Activated naive CD4-positive, alpha-beta T cell treated with anti-CD3 and anti-CD28 coated beads, Interleukin-2, amount 10 ng/mL, durations not matched to agents 7 days and 5 days (primary cell): ENCODE results near the gene SSR2.

Experiments
- CTCF ChIA-PET: fragments of 350-600 bp; sonication (Branson Sonifier 250); formaldehyde crosslinking; loops from one replicate; lab custom pipeline; 2021; ENCODE audit warnings: antibody characterized with exemption; lab: Charles Lee
- DNase-seq: peaks from one replicate; pipeline ENCODE4 v3.0.0-alpha.2; 2020
- H3K27ac Mint-ChIP-seq: one replicate; pipeline ENCODE4 v1.8.0; 2021; ENCODE audit warnings: mild to moderate bottlenecking, moderate library complexity, mixed read lengths
- H3K27me3 Mint-ChIP-seq: one replicate; pipeline ENCODE4 v1.8.0; 2021; ENCODE audit warnings: mild to moderate bottlenecking, mixed read lengths
- H3K36me3 Mint-ChIP-seq: one replicate; pipeline ENCODE4 v1.8.0; 2021; ENCODE audit warnings: mixed read lengths
- H3K4me1 Mint-ChIP-seq: one replicate; pipeline ENCODE4 v1.8.0; 2021; ENCODE audit warnings: mixed read lengths
- H3K4me3 Mint-ChIP-seq: one replicate; pipeline ENCODE4 v1.8.0; 2021; ENCODE audit warnings: mild to moderate bottlenecking, moderate library complexity, mixed read lengths
- H3K9me3 Mint-ChIP-seq: one replicate; pipeline ENCODE4 v1.8.0; 2021; ENCODE audit warnings: mixed read lengths

Gene SSR2

DNA sequence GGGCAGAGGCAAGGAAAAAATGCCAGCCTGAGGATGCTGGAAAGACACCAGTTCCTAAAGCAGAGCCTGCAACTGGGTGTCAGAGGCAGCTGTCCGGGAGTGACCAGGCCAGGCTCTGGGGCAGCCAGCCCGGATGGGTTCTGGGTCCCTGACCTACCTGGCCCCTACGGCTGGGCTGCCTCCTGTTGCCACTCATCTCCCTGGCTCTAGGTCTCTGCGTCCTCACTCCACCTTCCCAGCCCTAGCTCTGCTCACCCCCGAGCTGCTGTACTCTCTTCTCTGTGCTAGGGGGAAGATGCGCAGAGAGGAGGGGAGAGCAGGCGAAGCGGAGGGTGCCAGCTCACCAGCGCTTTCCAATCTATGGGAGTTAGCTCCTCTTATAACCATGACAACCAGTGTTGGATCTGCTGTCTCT is 51.4 kb downstream of the SSR2 start:
- peaks cover 89% of the 10 kb centered on the region for H3K4me1 Mint-ChIP-seq
- no peaks in the 10 kb centered on the region for H3K9me3 Mint-ChIP-seq
- peaks cover 73% of the 10 kb centered on the region for H3K36me3 Mint-ChIP-seq
- peak overlapping the region; percentile 77 for H3K27ac Mint-ChIP-seq
- H3K27me3 Mint-ChIP-seq: no peaks in the 10 kb centered on the region
- no peak for DNase-seq
- CTCF ChIA-PET: interaction anchor here (1.0 to 3.2 kb wide), 2 partner anchors 9 to 20 kb away, joined by 3 to 22 read pairs; partner anchors contain the start of gene ARHGEF2
- no peak overlapping the region for H3K4me3 Mint-ChIP-seq

DNA sequence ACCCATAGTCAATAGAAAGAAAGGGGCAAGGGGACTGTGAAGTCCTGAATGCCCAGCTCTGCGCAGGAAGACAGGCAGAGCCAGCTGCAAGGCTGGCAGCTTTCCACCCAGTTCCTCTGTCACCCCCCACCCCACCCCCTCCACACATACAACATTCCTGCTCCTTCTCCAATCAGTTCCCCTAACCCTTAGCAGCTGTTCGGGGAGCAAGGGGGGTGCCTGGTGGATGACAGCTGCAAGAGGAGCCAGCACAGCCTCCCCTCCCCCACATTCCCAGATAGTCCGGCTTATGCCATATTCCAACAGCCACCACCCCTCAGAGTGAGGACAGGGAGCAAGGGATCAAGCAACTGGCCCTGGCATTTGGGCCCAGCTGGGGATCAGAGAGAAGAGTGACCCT is 52.1 kb downstream of the SSR2 start:
- Mint-ChIP-seq H3K4me1 (peaks cover 83% of the 10 kb centered on the region), H3K27ac (peak overlapping the region; percentile 89), H3K4me3 (peak overlapping the region; percentile 19), H3K27me3 (no peaks in the 10 kb centered on the region), H3K9me3 (no peaks in the 10 kb centered on the region), H3K36me3 (peaks cover 73% of the 10 kb centered on the region)
- CTCF ChIA-PET: interaction anchor here (1.0 to 3.2 kb wide), 4 partner anchors 9 to 31 kb away, joined by 3 to 22 read pairs (median 10); partner anchors contain the start of gene ARHGEF2
- DNase-seq: no peak

DNA sequence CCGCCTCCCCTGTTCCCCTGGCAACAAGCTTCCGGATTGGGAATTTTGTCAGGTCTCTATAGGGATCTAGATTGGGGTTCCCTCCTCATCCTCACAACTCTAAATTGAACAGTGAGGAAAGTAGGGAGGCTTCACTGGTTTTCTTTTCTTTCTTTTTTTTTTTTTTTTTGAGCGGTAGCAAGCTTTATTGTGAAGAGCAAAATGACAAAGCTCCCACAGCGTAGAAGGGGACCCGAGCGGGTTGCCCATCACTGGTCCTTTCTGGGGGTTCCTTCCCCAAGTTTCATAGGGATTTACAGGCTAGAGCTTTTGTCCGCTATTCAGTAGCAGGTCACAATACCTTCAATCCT is 52.7 kb downstream of the SSR2 start:
- DNase-seq: no peak
- no peaks in the 10 kb centered on the region for H3K9me3 Mint-ChIP-seq
- peaks cover 77% of the 10 kb centered on the region for H3K4me1 Mint-ChIP-seq
- no peaks in the 10 kb centered on the region for H3K27me3 Mint-ChIP-seq
- CTCF ChIA-PET: interaction anchor here (1.0 to 3.2 kb wide), 6 partner anchors 9 to 30 kb away, joined by 3 to 22 read pairs (median 3); partner anchors contain the start of gene ARHGEF2
- H3K36me3 Mint-ChIP-seq: peaks cover 68% of the 10 kb centered on the region
- H3K27ac Mint-ChIP-seq: peak overlapping the region; percentile 89
- peak overlapping the region; percentile 63 for H3K4me3 Mint-ChIP-seq

- Mint-ChIP-seq H3K9me3 (no peaks in the 10 kb centered on the region), H3K36me3 (peaks cover 68% of the 10 kb centered on the region), H3K27ac (peak overlapping the region; percentile 89), H3K4me1 (peaks cover 77% of the 10 kb centered on the region), H3K4me3 (peak overlapping the region; percentile 63), H3K27me3 (no peaks in the 10 kb centered on the region)
- CTCF ChIA-PET: interaction anchor here (1.0 to 3.2 kb wide), 9 partner anchors 7 to 30 kb away, joined by 3 to 22 read pairs (median 3); partner anchors contain the start of gene ARHGEF2
- DNase-seq: peak; percentile 60
Measured at GRCh38 chr1:155967341-155968050, 53.3 kb downstream of the SSR2 start.

DNA sequence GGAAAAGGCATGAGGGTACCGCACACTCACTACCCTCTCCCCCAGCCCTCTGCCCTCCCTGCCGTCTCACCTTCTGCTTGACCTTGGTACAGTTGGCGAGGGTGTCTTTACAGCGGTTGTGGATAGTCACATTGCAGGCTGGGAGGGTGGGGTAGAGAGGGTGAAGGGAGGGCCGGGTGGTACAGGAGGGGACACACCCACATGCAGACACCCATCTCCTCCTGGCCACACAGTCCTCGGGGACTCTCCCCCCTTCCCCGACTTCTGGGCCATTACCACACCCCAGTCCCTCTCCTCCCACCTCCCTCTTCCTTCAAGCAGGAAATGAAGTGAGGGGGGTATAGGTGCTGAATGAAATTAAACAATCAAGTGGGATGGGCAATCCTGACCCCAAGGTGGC is 54.0 kb downstream of the SSR2 start:
- DNase-seq: no peak
- H3K9me3 Mint-ChIP-seq: no peaks in the 10 kb centered on the region
- peaks cover 77% of the 10 kb centered on the region for H3K4me1 Mint-ChIP-seq
- CTCF ChIA-PET: interaction anchor here (1.0 to 3.2 kb wide), 8 partner anchors 8 to 29 kb away, joined by 3 to 22 read pairs (median 4); partner anchors contain the start of gene ARHGEF2
- peaks cover 70% of the 10 kb centered on the region for H3K36me3 Mint-ChIP-seq
- H3K27me3 Mint-ChIP-seq: no peaks in the 10 kb centered on the region
- H3K27ac Mint-ChIP-seq: peak overlapping the region; percentile 89
- peak overlapping the region; percentile 40 for H3K4me3 Mint-ChIP-seq

DNA sequence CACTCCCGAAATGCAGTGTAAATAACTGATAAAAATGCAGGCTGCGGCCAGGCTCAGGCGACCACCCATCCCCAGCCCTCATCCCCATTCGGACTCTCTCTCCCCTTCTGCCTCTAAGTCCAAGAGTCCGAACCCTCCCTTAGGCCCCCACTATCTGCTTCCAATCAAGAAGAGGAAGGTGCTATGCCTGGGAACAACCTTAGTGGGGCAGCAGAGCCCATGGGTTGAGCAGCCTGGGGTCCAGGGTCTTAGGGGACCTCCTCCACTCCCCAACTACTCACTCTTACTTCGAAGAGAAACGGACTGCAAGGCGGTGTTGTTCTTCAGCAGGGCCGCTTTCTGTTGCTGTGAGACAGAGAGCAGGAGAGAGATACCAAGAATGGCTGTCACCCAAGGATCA is 54.6 kb downstream of the SSR2 start:
- DNase-seq: no peak
- H3K9me3 Mint-ChIP-seq: no peaks in the 10 kb centered on the region
- no peak overlapping the region for H3K4me3 Mint-ChIP-seq
- peaks cover 75% of the 10 kb centered on the region for H3K4me1 Mint-ChIP-seq
- CTCF ChIA-PET: interaction anchor here (1.0 to 1.6 kb wide), 6 partner anchors 9 to 46 kb away, joined by 3 to 5 read pairs (median 4); partner anchors contain the start of gene ARHGEF2
- peaks cover 75% of the 10 kb centered on the region for H3K36me3 Mint-ChIP-seq
- H3K27me3 Mint-ChIP-seq: no peaks in the 10 kb centered on the region
- H3K27ac Mint-ChIP-seq: peak overlapping the region; percentile 89

DNA sequence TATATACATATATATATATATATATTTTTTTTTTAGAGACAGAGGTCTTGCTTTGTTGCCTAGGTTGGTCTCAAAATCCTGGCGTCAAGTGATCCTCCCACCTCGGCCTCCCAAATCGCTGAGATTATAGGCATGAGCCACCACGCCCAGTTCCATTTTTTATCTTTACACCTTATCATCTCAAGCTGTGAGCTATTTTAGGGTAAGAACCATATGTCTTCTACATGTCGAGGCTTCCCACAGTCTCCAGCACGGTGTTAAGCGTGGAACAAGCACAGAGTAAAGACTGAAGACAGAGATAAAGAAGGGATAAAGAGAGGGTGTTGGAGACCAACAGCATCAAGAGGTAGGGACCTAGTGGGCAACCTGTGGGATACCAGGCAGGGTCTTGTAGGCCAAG is 56.6 kb downstream of the SSR2 start:
- peaks cover 78% of the 10 kb centered on the region for H3K36me3 Mint-ChIP-seq
- DNase-seq: no peak
- peaks cover 65% of the 10 kb centered on the region for H3K4me1 Mint-ChIP-seq
- H3K27me3 Mint-ChIP-seq: no peaks in the 10 kb centered on the region
- H3K4me3 Mint-ChIP-seq: no peak overlapping the region
- CTCF ChIA-PET: no interaction called here
- H3K9me3 Mint-ChIP-seq: no peaks in the 10 kb centered on the region
- peak overlapping the region; percentile 43 for H3K27ac Mint-ChIP-seq

DNA sequence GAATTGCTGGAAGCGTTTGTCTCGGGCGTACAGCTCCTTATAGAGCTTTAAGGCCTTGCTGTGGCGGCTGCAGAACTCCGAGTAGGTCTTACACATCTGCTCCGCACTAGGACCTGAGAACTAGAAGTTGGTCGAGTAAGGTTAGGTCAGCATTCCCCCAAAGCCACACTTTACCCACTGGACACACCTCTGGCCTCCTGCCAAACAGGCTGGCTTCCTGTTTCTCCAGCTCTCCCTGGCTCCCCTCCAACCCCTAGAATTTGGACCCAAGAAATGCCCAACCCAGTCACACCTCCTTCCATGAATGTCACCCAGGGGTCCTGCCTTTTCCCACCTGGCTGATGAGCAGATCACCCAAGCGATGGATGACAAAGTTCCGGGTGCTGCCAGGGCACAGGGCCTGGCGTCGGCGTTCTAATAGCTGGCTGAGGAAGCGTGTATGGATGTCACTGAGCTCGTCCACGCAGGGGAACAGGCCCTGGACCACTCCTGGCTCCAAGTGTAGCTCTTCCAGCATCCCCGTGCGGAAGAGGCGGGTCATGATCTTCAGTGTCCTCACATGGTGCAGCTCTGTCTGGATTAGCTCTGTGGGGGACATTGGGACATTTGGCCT is 58.0 kb downstream of the SSR2 start:
- peaks cover 50% of the 10 kb centered on the region for H3K4me1 Mint-ChIP-seq

DNA sequence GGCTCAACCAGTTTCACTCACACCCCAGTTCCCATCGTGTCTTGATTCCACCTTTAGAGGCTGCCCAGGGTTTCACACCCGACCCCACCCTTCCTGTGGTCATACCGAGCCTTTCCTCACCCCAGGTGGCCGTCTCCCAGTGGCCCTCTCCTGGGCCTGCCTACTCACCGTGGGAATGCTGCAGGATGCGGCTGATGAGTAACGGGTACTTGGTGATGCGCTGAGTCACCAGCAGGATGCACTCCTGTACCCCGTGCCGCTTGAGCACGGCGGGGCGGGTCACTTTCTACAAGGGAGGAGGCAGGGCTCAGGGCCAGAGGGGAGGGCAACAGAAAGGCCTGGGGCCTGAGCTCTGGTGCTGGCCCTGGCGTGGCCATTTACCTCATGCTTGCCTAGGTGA is 58.8 kb downstream of the SSR2 start:
- no peak overlapping the region for H3K4me3 Mint-ChIP-seq
- peak overlapping the region; percentile 60 for H3K27ac Mint-ChIP-seq
- DNase-seq: no peak
- H3K27me3 Mint-ChIP-seq: no peaks in the 10 kb centered on the region
- no peaks in the 10 kb centered on the region for H3K9me3 Mint-ChIP-seq
- peaks cover 73% of the 10 kb centered on the region for H3K36me3 Mint-ChIP-seq
- CTCF ChIA-PET: interaction anchor here (0.6 to 1.5 kb wide), 4 partner anchors 14 to 110 kb away, joined by 3 to 5 read pairs (median 4); partner anchors contain the start of gene ARHGEF2
- H3K4me1 Mint-ChIP-seq: peaks cover 42% of the 10 kb centered on the region

More for the DNA sequence above, 58.0 kb downstream of the SSR2 start:
- Mint-ChIP-seq H3K4me3 (no peak overlapping the region), H3K36me3 (peaks cover 70% of the 10 kb centered on the region), H3K27me3 (no peaks in the 10 kb centered on the region), H3K9me3 (no peaks in the 10 kb centered on the region), H3K27ac (no peak overlapping the region)
- CTCF ChIA-PET: interaction anchor here (0.6 to 1.3 kb wide), 5 partner anchors 13 to 111 kb away, joined by 3 to 4 read pairs (median 3); partner anchors contain the start of gene ARHGEF2
- no peak for DNase-seq

- Mint-ChIP-seq H3K4me1 (peaks cover 30% of the 10 kb centered on the region), H3K27ac (no peak overlapping the region), H3K36me3 (peaks cover 62% of the 10 kb centered on the region), H3K4me3 (no peak overlapping the region), H3K27me3 (no peaks in the 10 kb centered on the region), H3K9me3 (no peaks in the 10 kb centered on the region)
- CTCF ChIA-PET: no interaction called here
- no peak for DNase-seq
Measured at GRCh38 chr1:155960081-155960745, 60.5 kb downstream of the SSR2 start.
